ENCODE data around the gene PTGES2.
A peak's percentile ranks its signal among the peaks of the same experiment; 100 is the strongest.

The PTGES2 gene

DNA sequence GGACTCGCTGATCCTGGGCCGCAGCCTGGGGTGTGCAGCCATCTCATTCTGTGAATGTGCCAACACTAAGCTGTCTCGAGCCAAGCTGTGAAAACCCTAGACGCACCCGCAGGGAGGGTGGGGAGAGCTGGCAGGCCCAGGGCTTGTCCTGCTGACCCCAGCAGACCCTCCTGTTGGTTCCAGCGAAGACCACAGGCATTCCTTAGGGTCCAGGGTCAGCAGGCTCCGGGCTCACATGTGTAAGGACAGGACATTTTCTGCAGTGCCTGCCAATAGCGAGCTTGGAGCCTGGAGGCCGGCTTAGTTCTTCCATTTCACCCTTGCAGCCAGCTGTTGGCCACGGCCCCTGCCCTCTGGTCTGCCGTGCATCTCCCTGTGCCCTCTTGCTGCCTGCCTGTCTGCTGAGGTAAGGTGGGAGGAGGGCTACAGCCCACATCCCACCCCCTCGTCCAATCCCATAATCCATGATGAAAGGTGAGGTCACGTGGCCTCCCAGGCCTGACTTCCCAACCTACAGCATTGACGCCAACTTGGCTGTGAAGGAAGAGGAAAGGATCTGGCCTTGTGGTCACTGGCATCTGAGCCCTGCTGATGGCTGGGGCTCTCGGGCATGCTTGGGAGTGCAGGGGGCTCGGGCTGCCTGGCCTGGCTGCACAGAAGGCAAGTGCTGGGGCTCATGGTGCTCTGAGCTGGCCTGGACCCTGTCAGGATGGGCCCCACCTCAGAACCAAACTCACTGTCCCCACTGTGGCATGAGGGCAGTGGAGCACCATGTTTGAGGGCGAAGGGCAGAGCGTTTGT, 19.9 kb downstream of the PTGES2 start:
- peaks cover 2 to 4% of the 10 kb centered on the region in 2 experiments for H3K4me1 ChIP-seq (ENCODE audit: control insufficient read depth in 1 of 2, insufficient read depth in 2 of 2, low read length in 2 of 2)
- H3K36me3 ChIP-seq (ENCODE audit: control insufficient read depth in 1 of 2, insufficient read depth in 2 of 2, low read length in 2 of 2): peaks cover 50 to 55% of the 10 kb centered on the region in 2 experiments
- H3K79me1 ChIP-seq (ENCODE audit: low read length): no peaks in the 10 kb centered on the region
- no peak overlapping the region for H2BK120ac ChIP-seq (ENCODE audit: insufficient read depth, low read length, poor library complexity)
- no peak overlapping the region for H2AFZ ChIP-seq (ENCODE audit: insufficient read depth, low read length, poor library complexity)
- peak overlapping the region; percentile 0 for H3K27ac ChIP-seq (ENCODE audit: low read depth, low read length)
- H3K9ac ChIP-seq (ENCODE audit: low read length): no peak overlapping the region
- DNase-seq: no peak
- no CpG with 5 or more reads among the region's 18 CpGs for WGBS (ENCODE audit: extremely low coverage, insufficient coverage, insufficient read length)
- no peak overlapping the region for H2BK5ac ChIP-seq (ENCODE audit: low read depth, low read length, poor library complexity)
- no peaks in the 10 kb centered on the region for H3K9me3 ChIP-seq (ENCODE audit: insufficient read depth, low read depth, low read length)
- H4K12ac ChIP-seq (ENCODE audit: low read depth, low read length): no peak overlapping the region
- no peak overlapping the region for H3K4me2 ChIP-seq (ENCODE audit: low read length)
- H4K8ac ChIP-seq (ENCODE audit: low read depth, low read length): no peak overlapping the region
- no peak overlapping the region for H3K18ac ChIP-seq (ENCODE audit: low read length)
- no peak overlapping the region for H2AK5ac ChIP-seq (ENCODE audit: low read length)
- no peak overlapping the region for H2BK12ac ChIP-seq (ENCODE audit: low read length)
- no peaks in the 10 kb centered on the region for H3K27me3 ChIP-seq (ENCODE audit: insufficient read depth, low read length)
- H3K4me3 ChIP-seq (ENCODE audit: low read depth, low read length): no peak overlapping the region
- H3K14ac ChIP-seq (ENCODE audit: low read length): no peak overlapping the region
- H3K79me2 ChIP-seq (ENCODE audit: control insufficient read depth, insufficient read depth, low read length, poor library complexity): no peaks in the 10 kb centered on the region
- no peak overlapping the region for H3K4ac ChIP-seq (ENCODE audit: low read depth, low read length)
- no peak overlapping the region for H4K91ac ChIP-seq (ENCODE audit: low read depth, low read length)
- H3K23ac ChIP-seq (ENCODE audit: low read length): no peak overlapping the region

DNA sequence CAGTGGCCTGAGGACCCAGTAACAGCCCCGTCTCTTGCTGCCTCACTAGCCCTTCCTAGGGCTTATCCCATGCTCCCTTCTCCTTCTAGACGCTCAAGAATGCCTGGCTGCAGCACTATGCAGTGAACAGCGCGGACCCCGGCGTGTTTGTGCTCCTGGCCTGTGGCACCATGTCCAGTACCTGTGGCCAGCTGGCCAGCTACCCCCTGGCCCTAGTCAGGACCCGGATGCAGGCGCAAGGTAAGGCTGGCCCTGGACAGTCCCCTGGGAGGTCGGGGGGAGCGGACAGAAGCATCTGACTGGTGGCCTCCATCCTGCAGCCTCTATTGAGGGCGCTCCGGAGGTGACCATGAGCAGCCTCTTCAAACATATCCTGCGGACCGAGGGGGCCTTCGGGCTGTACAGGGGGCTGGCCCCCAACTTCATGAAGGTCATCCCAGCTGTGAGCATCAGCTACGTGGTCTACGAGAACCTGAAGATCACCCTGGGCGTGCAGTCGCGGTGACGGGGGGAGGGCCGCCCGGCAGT, 20.5 kb downstream of the PTGES2 start:
- Histone ChIP-seq H3K27ac (ENCODE audit: low read depth, low read length) (no peak overlapping the region), H3K4me2 (ENCODE audit: low read length) (no peak overlapping the region), H4K91ac (ENCODE audit: low read depth, low read length) (no peak overlapping the region), H3K9ac (ENCODE audit: low read length) (no peak overlapping the region), H4K12ac (ENCODE audit: low read depth, low read length) (no peak overlapping the region), H3K4me1 (ENCODE audit: control insufficient read depth in 1 of 2, insufficient read depth in 2 of 2, low read length in 2 of 2) (peaks cover 2 to 4% of the 10 kb centered on the region in 2 experiments), H3K79me1 (ENCODE audit: low read length) (no peaks in the 10 kb centered on the region), H2BK120ac (ENCODE audit: insufficient read depth, low read length, poor library complexity) (no peak overlapping the region), H3K4me3 (ENCODE audit: low read depth, low read length) (no peak overlapping the region), H2BK12ac (ENCODE audit: low read length) (no peak overlapping the region), H3K79me2 (ENCODE audit: control insufficient read depth, insufficient read depth, low read length, poor library complexity) (no peaks in the 10 kb centered on the region), H2BK5ac (ENCODE audit: low read depth, low read length, poor library complexity) (no peak overlapping the region), H3K4ac (ENCODE audit: low read depth, low read length) (no peak overlapping the region), H2AFZ (ENCODE audit: insufficient read depth, low read length, poor library complexity) (no peak overlapping the region), H3K14ac (ENCODE audit: low read length) (no peak overlapping the region), H3K36me3 (ENCODE audit: control insufficient read depth in 1 of 2, insufficient read depth in 2 of 2, low read length in 2 of 2) (peaks cover 57 to 62% of the 10 kb centered on the region in 2 experiments), H3K23ac (ENCODE audit: low read length) (no peak overlapping the region), H4K8ac (ENCODE audit: low read depth, low read length) (no peak overlapping the region), H3K9me3 (ENCODE audit: insufficient read depth, low read depth, low read length) (no peaks in the 10 kb centered on the region), H2AK5ac (ENCODE audit: low read length) (no peak overlapping the region), H3K27me3 (ENCODE audit: insufficient read depth, low read length) (no peaks in the 10 kb centered on the region), H3K18ac (ENCODE audit: low read length) (no peak overlapping the region)
- DNase-seq: no peak
- no CpG with 5 or more reads among the region's 23 CpGs for WGBS (ENCODE audit: extremely low coverage, insufficient coverage, insufficient read length)

DNA sequence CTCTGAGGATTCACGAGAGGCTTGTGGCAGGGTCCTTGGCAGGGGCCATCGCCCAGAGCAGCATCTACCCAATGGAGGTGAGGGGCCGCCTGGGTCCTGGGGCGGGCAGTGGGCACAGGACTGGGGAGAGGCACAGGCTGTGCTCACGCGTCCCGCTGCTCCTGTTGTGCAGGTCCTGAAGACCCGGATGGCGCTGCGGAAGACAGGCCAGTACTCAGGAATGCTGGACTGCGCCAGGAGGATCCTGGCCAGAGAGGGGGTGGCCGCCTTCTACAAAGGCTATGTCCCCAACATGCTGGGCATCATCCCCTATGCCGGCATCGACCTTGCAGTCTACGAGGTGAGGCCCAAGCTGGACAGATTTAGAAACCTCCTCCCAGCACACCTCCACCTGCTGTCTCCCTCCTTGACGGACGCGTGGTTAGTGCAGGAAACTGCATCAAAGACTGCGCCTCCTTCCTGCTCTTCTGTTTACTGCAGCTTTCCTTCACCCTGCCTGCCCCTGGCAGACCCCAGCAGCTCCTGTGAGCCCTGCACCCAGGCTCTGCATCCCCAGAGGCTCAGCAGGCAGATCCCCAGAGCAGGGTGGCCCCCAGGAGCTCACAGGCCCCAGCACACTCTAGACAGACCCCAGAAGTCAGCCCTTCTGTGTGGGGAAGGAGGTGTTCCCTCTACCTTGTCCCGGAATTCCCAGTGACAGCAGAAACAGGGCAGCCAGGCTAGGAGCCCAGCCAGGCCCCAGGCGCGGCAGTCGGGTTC, 21.2 kb downstream of the PTGES2 start:
- H3K9ac ChIP-seq (ENCODE audit: low read length): no peak overlapping the region
- H3K27ac ChIP-seq (ENCODE audit: low read depth, low read length): no peak overlapping the region
- H3K4me2 ChIP-seq (ENCODE audit: low read length): no peak overlapping the region
- no peak overlapping the region for H3K23ac ChIP-seq (ENCODE audit: low read length)
- H2BK5ac ChIP-seq (ENCODE audit: low read depth, low read length, poor library complexity): no peak overlapping the region
- no peak overlapping the region for H2BK120ac ChIP-seq (ENCODE audit: insufficient read depth, low read length, poor library complexity)
- H2AK5ac ChIP-seq (ENCODE audit: low read length): no peak overlapping the region
- no peak overlapping the region for H4K8ac ChIP-seq (ENCODE audit: low read depth, low read length)
- H3K9me3 ChIP-seq (ENCODE audit: insufficient read depth, low read depth, low read length): no peaks in the 10 kb centered on the region
- no CpG with 5 or more reads among the region's 23 CpGs for WGBS (ENCODE audit: extremely low coverage, insufficient coverage, insufficient read length)
- no peak overlapping the region for H4K12ac ChIP-seq (ENCODE audit: low read depth, low read length)
- H2AFZ ChIP-seq (ENCODE audit: insufficient read depth, low read length, poor library complexity): no peak overlapping the region
- no peak overlapping the region for H3K4ac ChIP-seq (ENCODE audit: low read depth, low read length)
- no peaks in the 10 kb centered on the region for H3K79me2 ChIP-seq (ENCODE audit: control insufficient read depth, insufficient read depth, low read length, poor library complexity)
- no peak overlapping the region for H3K14ac ChIP-seq (ENCODE audit: low read length)
- no peak overlapping the region for H3K18ac ChIP-seq (ENCODE audit: low read length)
- H3K36me3 ChIP-seq (ENCODE audit: control insufficient read depth in 1 of 2, insufficient read depth in 2 of 2, low read length in 2 of 2): peaks cover 61 to 67% of the 10 kb centered on the region in 2 experiments
- no peak overlapping the region for H4K91ac ChIP-seq (ENCODE audit: low read depth, low read length)
- DNase-seq: no peak
- H2BK12ac ChIP-seq (ENCODE audit: low read length): no peak overlapping the region
- peaks cover 2 to 4% of the 10 kb centered on the region in 2 experiments for H3K4me1 ChIP-seq (ENCODE audit: control insufficient read depth in 1 of 2, insufficient read depth in 2 of 2, low read length in 2 of 2)
- no peak overlapping the region for H3K4me3 ChIP-seq (ENCODE audit: low read depth, low read length)
- H3K27me3 ChIP-seq (ENCODE audit: insufficient read depth, low read length): no peaks in the 10 kb centered on the region
- no peaks in the 10 kb centered on the region for H3K79me1 ChIP-seq (ENCODE audit: low read length)

DNA sequence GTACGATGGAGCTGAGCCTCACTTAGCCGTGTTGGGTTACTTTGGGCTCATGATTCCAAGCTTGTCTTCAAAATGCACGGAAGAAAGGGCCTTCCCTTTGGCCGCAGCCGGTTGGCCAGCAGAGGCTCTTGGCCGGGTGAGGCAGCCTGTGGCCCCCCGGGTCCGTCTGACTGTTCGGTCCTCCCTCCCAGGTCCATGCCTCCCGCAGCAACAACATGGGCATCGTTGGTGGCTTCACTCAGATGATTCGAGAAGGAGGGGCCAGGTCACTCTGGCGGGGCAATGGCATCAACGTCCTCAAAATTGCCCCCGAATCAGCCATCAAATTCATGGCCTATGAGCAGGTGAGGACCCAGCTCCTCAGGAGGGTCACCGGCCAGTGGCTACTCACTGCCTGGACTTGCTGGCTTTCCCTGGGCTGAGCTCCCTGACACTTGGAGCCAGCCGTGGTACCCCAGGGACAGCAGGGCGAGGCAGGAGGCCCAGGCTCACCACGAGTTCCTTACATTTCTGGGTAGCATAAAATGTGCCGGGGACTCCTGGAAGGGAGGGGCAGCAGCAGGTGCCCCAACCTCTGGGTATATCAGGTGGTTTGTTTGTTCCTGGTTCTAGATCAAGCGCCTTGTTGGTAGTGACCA, 21.9 kb downstream of the PTGES2 start:
- H3K27ac ChIP-seq (ENCODE audit: low read depth, low read length): no peak overlapping the region
- no peak overlapping the region for H2BK12ac ChIP-seq (ENCODE audit: low read length)
- H3K9me3 ChIP-seq (ENCODE audit: insufficient read depth, low read depth, low read length): no peaks in the 10 kb centered on the region
- no peak overlapping the region for H3K4me3 ChIP-seq (ENCODE audit: low read depth, low read length)
- H3K23ac ChIP-seq (ENCODE audit: low read length): no peak overlapping the region
- no peak overlapping the region for H4K8ac ChIP-seq (ENCODE audit: low read depth, low read length)
- WGBS (ENCODE audit: extremely low coverage, insufficient coverage, insufficient read length): no CpG with 5 or more reads among the region's 21 CpGs
- no peaks in the 10 kb centered on the region for H3K79me1 ChIP-seq (ENCODE audit: low read length)
- H3K36me3 ChIP-seq (ENCODE audit: control insufficient read depth in 1 of 2, insufficient read depth in 2 of 2, low read length in 2 of 2): peaks cover 65 to 71% of the 10 kb centered on the region in 2 experiments
- H2BK5ac ChIP-seq (ENCODE audit: low read depth, low read length, poor library complexity): no peak overlapping the region
- H4K91ac ChIP-seq (ENCODE audit: low read depth, low read length): no peak overlapping the region
- no peaks in the 10 kb centered on the region for H3K27me3 ChIP-seq (ENCODE audit: insufficient read depth, low read length)
- H3K4ac ChIP-seq (ENCODE audit: low read depth, low read length): no peak overlapping the region
- no peak overlapping the region for H2AK5ac ChIP-seq (ENCODE audit: low read length)
- H3K4me2 ChIP-seq (ENCODE audit: low read length): no peak overlapping the region
- DNase-seq: no peak
- no peak overlapping the region for H3K14ac ChIP-seq (ENCODE audit: low read length)
- H3K79me2 ChIP-seq (ENCODE audit: control insufficient read depth, insufficient read depth, low read length, poor library complexity): no peaks in the 10 kb centered on the region
- peak overlapping the region; percentile 13 for H3K18ac ChIP-seq (ENCODE audit: low read length)
- no peak overlapping the region for H4K12ac ChIP-seq (ENCODE audit: low read depth, low read length)
- H3K4me1 ChIP-seq (ENCODE audit: control insufficient read depth in 1 of 2, insufficient read depth in 2 of 2, low read length in 2 of 2): peaks cover 4 to 9% of the 10 kb centered on the region in 2 experiments
- H2BK120ac ChIP-seq (ENCODE audit: insufficient read depth, low read length, poor library complexity): no peak overlapping the region
- no peak overlapping the region for H3K9ac ChIP-seq (ENCODE audit: low read length)
- no peak overlapping the region for H2AFZ ChIP-seq (ENCODE audit: insufficient read depth, low read length, poor library complexity)

All from trophoblast cell (in vitro differentiated cells and primary cell).